Measurements from ENCODE around the gene STON2. TPM values are rescaled to one million over a fixed set of nuclear protein-coding genes. Genes with fewer than 3 reads are reported as not detected.
"Not testable (repeated sequence)": the region's sequence is repeated elsewhere in the genome, so short reads cannot be mapped to it uniquely, and the experiment has no call there.

The STON2 gene
- total RNA-seq, 1 experiment from 2014 or later, result 0.36 TPM

DNA sequence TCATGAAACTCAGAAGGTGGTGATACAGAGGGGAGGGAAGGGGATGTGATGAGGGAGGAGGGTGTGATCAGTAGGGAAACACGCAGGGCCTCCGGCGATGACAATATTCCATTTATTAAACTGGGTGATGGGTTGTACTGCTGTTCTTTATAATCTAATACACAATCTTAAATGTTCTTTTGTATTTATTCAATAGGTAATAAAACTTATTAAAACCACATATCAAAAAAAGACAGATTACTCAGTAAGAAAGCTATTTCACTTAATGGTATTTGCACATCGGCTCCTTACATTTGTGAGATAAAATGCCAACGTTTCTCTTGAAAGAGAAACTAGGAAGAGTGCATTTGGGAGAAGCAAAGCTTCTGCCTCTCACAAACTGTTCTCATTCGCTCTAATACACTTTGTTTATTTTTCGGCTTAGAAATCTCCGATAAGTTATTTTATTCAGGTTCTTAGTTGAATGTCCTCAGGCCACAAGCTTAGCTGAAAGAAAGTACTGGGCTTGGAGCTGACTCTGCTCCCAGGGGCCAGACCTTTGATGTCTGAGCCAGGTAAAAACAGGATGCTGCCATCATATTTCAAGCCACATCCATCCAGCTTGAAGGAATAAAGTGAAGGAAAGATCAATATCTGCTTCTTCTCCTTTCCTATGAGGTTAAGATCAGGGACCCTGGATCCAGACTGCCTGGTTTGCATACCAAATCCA is 17.5 kb downstream of the STON2 start:
- Histone ChIP-seq H3K27ac (ENCODE audit: low read length) (no peak overlapping the region), H3K4me3 (ENCODE audit: low read depth in 2 of 2, low read length in 2 of 2) (no peak overlapping the region), H3K9me3 (ENCODE audit: control insufficient read depth, insufficient read depth, low read depth, low read length) (no peaks in the 10 kb centered on the region), H3K27me3 (ENCODE audit: control insufficient read depth, insufficient read depth, low read length) (no peaks in the 10 kb centered on the region), H3K4me1 (ENCODE audit: control insufficient read depth, insufficient read depth, low read length) (no peaks in the 10 kb centered on the region), H3K36me3 (ENCODE audit: control insufficient read depth, insufficient read depth, low read length) (no peaks in the 10 kb centered on the region)
- no TSS peak for BruUV-seq (replicated peaks)
- ATAC-seq (no peak), DNase-seq (ENCODE audit: low read depth, low spot score) (no peak)
- TF ChIP-seq SIN3A (IDR thresholded peaks at IDR 0.05; ENCODE audit: borderline replicate concordance, insufficient read depth, low read depth, low read length) (no peak), TCF7L2 (IDR thresholded peaks at IDR 0.05; ENCODE audit: low read depth, low read length) (no peak), POLR2AphosphoS5 (IDR thresholded peaks at IDR 0.05; ENCODE audit: low read depth, low read length) (no peak)
- TF ChIP-seq, protein P1, sequence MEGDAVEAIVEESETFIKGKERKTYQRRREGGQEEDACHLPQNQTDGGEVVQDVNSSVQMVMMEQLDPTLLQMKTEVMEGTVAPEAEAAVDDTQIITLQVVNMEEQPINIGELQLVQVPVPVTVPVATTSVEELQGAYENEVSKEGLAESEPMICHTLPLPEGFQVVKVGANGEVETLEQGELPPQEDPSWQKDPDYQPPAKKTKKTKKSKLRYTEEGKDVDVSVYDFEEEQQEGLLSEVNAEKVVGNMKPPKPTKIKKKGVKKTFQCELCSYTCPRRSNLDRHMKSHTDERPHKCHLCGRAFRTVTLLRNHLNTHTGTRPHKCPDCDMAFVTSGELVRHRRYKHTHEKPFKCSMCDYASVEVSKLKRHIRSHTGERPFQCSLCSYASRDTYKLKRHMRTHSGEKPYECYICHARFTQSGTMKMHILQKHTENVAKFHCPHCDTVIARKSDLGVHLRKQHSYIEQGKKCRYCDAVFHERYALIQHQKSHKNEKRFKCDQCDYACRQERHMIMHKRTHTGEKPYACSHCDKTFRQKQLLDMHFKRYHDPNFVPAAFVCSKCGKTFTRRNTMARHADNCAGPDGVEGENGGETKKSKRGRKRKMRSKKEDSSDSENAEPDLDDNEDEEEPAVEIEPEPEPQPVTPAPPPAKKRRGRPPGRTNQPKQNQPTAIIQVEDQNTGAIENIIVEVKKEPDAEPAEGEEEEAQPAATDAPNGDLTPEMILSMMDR (IDR thresholded peaks at IDR 0.05), result no peak
- TF ChIP-seq, protein P2, sequence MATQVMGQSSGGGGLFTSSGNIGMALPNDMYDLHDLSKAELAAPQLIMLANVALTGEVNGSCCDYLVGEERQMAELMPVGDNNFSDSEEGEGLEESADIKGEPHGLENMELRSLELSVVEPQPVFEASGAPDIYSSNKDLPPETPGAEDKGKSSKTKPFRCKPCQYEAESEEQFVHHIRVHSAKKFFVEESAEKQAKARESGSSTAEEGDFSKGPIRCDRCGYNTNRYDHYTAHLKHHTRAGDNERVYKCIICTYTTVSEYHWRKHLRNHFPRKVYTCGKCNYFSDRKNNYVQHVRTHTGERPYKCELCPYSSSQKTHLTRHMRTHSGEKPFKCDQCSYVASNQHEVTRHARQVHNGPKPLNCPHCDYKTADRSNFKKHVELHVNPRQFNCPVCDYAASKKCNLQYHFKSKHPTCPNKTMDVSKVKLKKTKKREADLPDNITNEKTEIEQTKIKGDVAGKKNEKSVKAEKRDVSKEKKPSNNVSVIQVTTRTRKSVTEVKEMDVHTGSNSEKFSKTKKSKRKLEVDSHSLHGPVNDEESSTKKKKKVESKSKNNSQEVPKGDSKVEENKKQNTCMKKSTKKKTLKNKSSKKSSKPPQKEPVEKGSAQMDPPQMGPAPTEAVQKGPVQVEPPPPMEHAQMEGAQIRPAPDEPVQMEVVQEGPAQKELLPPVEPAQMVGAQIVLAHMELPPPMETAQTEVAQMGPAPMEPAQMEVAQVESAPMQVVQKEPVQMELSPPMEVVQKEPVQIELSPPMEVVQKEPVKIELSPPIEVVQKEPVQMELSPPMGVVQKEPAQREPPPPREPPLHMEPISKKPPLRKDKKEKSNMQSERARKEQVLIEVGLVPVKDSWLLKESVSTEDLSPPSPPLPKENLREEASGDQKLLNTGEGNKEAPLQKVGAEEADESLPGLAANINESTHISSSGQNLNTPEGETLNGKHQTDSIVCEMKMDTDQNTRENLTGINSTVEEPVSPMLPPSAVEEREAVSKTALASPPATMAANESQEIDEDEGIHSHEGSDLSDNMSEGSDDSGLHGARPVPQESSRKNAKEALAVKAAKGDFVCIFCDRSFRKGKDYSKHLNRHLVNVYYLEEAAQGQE (IDR thresholded peaks at IDR 0.05; ENCODE audit: insufficient read depth in 1 of 2, low read depth in 2 of 2, low read length in 1 of 2), result no peak
- ChIA-PET CTCF (no interaction called here), POLR2A (no interaction called here)
- intact Hi-C loops (cut with micrococcal nuclease; ENCODE audit: unreplicated experiment), result no loop called here
- in situ Hi-C loops (cut with HindIII; ENCODE audit: low pct_unique_long_range_greater_than_20kb, low sequenced_read_pairs), result no loop called here

DNA sequence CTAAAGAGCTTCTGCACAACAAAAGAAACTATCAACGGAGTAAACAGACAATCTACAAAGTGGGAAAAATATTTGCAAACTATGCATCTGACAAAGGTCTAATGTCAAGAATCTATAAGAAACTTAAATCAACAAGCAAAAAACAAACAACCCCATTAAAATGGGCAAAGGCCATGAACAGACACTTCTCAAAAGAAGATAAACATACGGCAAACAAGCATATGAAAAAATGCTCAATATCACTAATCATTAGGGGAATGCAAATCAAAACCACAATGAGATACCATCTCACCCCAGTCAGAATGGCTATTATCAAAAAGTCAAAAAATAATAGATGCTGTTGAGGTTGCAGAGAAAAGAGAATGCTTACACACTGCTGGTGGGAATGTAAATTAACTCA is 20.1 kb downstream of the STON2 start:
- H3K9me3 ChIP-seq (ENCODE audit: control insufficient read depth, insufficient read depth, low read depth, low read length); intact Hi-C loops (cut with micrococcal nuclease; ENCODE audit: unreplicated experiment); H3K4me1 ChIP-seq (ENCODE audit: control insufficient read depth, insufficient read depth, low read length); H3K4me3 ChIP-seq (ENCODE audit: low read depth in 2 of 2, low read length in 2 of 2); H3K27me3 ChIP-seq (ENCODE audit: control insufficient read depth, insufficient read depth, low read length); CTCF ChIA-PET; POLR2A ChIA-PET; DNase-seq (ENCODE audit: low read depth, low spot score); ATAC-seq; H3K36me3 ChIP-seq (ENCODE audit: control insufficient read depth, insufficient read depth, low read length); H3K27ac ChIP-seq (ENCODE audit: low read length); in situ Hi-C loops (cut with HindIII; ENCODE audit: low pct_unique_long_range_greater_than_20kb, low sequenced_read_pairs); BruUV-seq (replicated peaks): not testable (repeated sequence)

DNA sequence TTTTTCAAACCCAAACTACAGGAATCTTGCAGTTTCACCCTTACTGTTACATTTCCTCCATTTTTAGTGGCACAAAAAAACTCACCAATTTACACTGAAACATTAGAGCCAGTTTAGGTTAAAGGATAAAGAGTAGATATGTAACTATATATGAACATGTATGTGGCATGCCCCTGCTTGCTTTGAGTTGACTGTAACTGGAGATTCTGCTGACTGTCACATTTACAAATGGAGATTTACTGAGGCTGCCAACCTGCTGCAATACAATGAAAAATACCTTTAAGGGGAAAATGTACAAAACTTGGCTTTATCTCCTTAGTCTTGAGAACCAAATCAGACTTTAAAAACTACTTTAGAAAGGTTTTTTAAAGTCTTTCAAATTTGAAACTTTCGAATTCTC is 28.3 kb downstream of the STON2 start:
- ChIA-PET POLR2A (no interaction called here), CTCF (no interaction called here)
- Histone ChIP-seq H3K4me3 (ENCODE audit: low read depth in 2 of 2, low read length in 2 of 2) (no peak overlapping the region), H3K4me1 (ENCODE audit: control insufficient read depth, insufficient read depth, low read length) (no peaks in the 10 kb centered on the region), H3K27me3 (ENCODE audit: control insufficient read depth, insufficient read depth, low read length) (no peaks in the 10 kb centered on the region), H3K27ac (ENCODE audit: low read length) (no peak overlapping the region), H3K9me3 (ENCODE audit: control insufficient read depth, insufficient read depth, low read depth, low read length) (no peaks in the 10 kb centered on the region), H3K36me3 (ENCODE audit: control insufficient read depth, insufficient read depth, low read length) (no peaks in the 10 kb centered on the region)
- ATAC-seq (no peak), DNase-seq (ENCODE audit: low read depth, low spot score) (no peak)
- intact Hi-C loops (cut with micrococcal nuclease; ENCODE audit: unreplicated experiment), result no loop called here
- in situ Hi-C loops (cut with HindIII; ENCODE audit: low pct_unique_long_range_greater_than_20kb, low sequenced_read_pairs), result no loop called here
- no TSS peak for BruUV-seq (replicated peaks)
- no peak for TF ChIP-seq SIN3A (IDR thresholded peaks at IDR 0.05; ENCODE audit: borderline replicate concordance, insufficient read depth, low read depth, low read length)
- TF ChIP-seq POLR2AphosphoS5 (IDR thresholded peaks at IDR 0.05; ENCODE audit: low read depth, low read length), result no peak
- TF ChIP-seq, protein P2 (IDR thresholded peaks at IDR 0.05; ENCODE audit: insufficient read depth in 1 of 2, low read depth in 2 of 2, low read length in 1 of 2), result no peak
- no peak for TF ChIP-seq TCF7L2 (IDR thresholded peaks at IDR 0.05; ENCODE audit: low read depth, low read length)
- TF ChIP-seq, protein P1 (IDR thresholded peaks at IDR 0.05), result no peak
